Stimulated activated naive CD4-positive, alpha-beta T cell (primary cell): ENCODE results near the gene ZNF710.
"Not testable (repeated sequence)": the region's sequence is repeated elsewhere in the genome, so short reads cannot be mapped to it uniquely, and the experiment has no call there.

Experiments
- DNase-seq, 6 experiments: peaks; one replicate each; lab custom pipeline; 2025; lab: John Stamatoyannopoulos, UW

The ZNF710 gene

GRCh38 chr15:90059208-90059985 lies 58.3 kb downstream of the ZNF710 start:
- DNase-seq = peak; percentile 13 to 57 (median 44)

GRCh38 chr15:90060797-90061196 lies 59.7 kb downstream of the ZNF710 start:
- no peak for DNase-seq

GRCh38 chr15:90062023-90062442 lies 60.9 kb downstream of the ZNF710 start:
- DNase-seq = peak in 4 of 6 experiments; percentile 14 to 34 (median 23)

- DNase-seq = peak in 5 of 6 experiments; percentile 5 to 46 (median 19)
These were observed 61.4 kb downstream of the ZNF710 start for GRCh38 chr15:90062462-90062932.

GRCh38 chr15:90062973-90063769 lies 62.0 kb downstream of the ZNF710 start:
- no peak for DNase-seq

- no peak for DNase-seq
These were observed 62.7 kb downstream of the ZNF710 start for GRCh38 chr15:90063770-90064247.

GRCh38 chr15:90064911-90065681 lies 64.0 kb downstream of the ZNF710 start:
- peak in 4 of 6 experiments; percentile 9 to 79 (median 70) for DNase-seq

- no peak for DNase-seq
These were observed 64.5 kb downstream of the ZNF710 start for GRCh38 chr15:90065682-90066049.

GRCh38 chr15:90067181-90067952 lies 66.2 kb downstream of the ZNF710 start:
- no peak for DNase-seq

GRCh38 chr15:90067953-90068606 lies 67.0 kb downstream of the ZNF710 start:
- DNase-seq = no peak

- not testable (repeated sequence) for DNase-seq
These were observed 69.5 kb downstream of the ZNF710 start for GRCh38 chr15:90070623-90071022.

GRCh38 chr15:90071220-90071807 lies 70.2 kb downstream of the ZNF710 start:
- DNase-seq = peak; percentile 47 to 81 (median 66)

- DNase-seq = no peak
These were observed 72.0 kb downstream of the ZNF710 start for GRCh38 chr15:90072978-90073640.

GRCh38 chr15:90074023-90074422 lies 72.9 kb downstream of the ZNF710 start:
- no peak for DNase-seq

- no peak for DNase-seq
These were observed 73.8 kb downstream of the ZNF710 start for GRCh38 chr15:90074916-90075315.

GRCh38 chr15:90075420-90076289 lies 74.5 kb downstream of the ZNF710 start:
- DNase-seq = no peak

- DNase-seq = no peak
These were observed 75.6 kb downstream of the ZNF710 start for GRCh38 chr15:90076716-90077115.

- DNase-seq = no peak
These were observed 77.8 kb downstream of the ZNF710 start for GRCh38 chr15:90078965-90079364.
